HG02840 (cell line): ENCODE results near the gene CCDC159.
"Not testable (repeated sequence)": the region's sequence is repeated elsewhere in the genome, so short reads cannot be mapped to it uniquely, and the experiment has no call there.

ENCODE experiments used
- ATAC-seq: cut with Tn5 transposase; IDR thresholded peaks from one replicate; pipeline ENCODE4 v1.9.1; 2021; ENCODE audit warnings: mild to moderate bottlenecking, moderate library complexity, moderate number of reproducible peaks; ENCODE audit not compliant: unreplicated experiment, low FRiP score

The CCDC159 gene

GRCh38 chr19:11337080-11337479 is 9.2 kb upstream of the CCDC159 start:
- no peak for ATAC-seq

GRCh38 chr19:11338121-11338520 is 8.2 kb upstream of the CCDC159 start:
- ATAC-seq = no peak

- no peak for ATAC-seq
Observed at GRCh38 chr19:11338569-11339253, 7.6 kb upstream of the CCDC159 start.

- peak; percentile 64 for ATAC-seq
Observed at GRCh38 chr19:11339254-11340098, 6.8 kb upstream of the CCDC159 start, which contains the start of gene RAB3D. RAB3D (minus strand) TSS chr19:11339657; CDS start chr19:11337399, 2,258 bp downstream.

- ATAC-seq = not testable (repeated sequence)
Observed at GRCh38 chr19:11340099-11340467, 6.2 kb upstream of the CCDC159 start.

GRCh38 chr19:11342429-11342828 is 3.9 kb upstream of the CCDC159 start:
- no peak for ATAC-seq

- ATAC-seq = no peak
Observed at GRCh38 chr19:11345122-11345803, 1.1 kb upstream of the CCDC159 start.

- no peak for ATAC-seq
Observed at GRCh38 chr19:11347546-11348039, 1.3 kb downstream of the CCDC159 start.

- ATAC-seq = no peak
Observed at GRCh38 chr19:11349171-11349570, 2.9 kb downstream of the CCDC159 start.

GRCh38 chr19:11354102-11354501 is 7.8 kb downstream of the CCDC159 start:
- ATAC-seq = not testable (repeated sequence)

GRCh38 chr19:11355160-11356073 is 9.1 kb downstream of the CCDC159 start, which contains the start of gene PLPPR2:
PLPPR2 (plus strand) TSS chr19:11355432; CDS start chr19:11357674, 2,242 bp downstream.
- no peak for ATAC-seq

GRCh38 chr19:11356074-11356397 is 9.7 kb downstream of the CCDC159 start:
- ATAC-seq = no peak

GRCh38 chr19:11356676-11357550 is 10.6 kb downstream of the CCDC159 start:
- no peak for ATAC-seq

GRCh38 chr19:11359421-11359820 is 13.1 kb downstream of the CCDC159 start:
- ATAC-seq = no peak

GRCh38 chr19:11361037-11361770 is 14.9 kb downstream of the CCDC159 start:
- ATAC-seq = no peak

GRCh38 chr19:11361771-11362731 is 15.7 kb downstream of the CCDC159 start:
- no peak for ATAC-seq

- no peak for ATAC-seq
Observed at GRCh38 chr19:11363881-11364280, 17.6 kb downstream of the CCDC159 start.
